Measurements from ENCODE around the gene SLC35B2.

Gene SLC35B2

GRCh38 chr6:44285552-44286284 lies 28.4 kb upstream of the SLC35B2 start:
- DNase-seq (ENCODE audit: low read depth): no peak

DNA sequence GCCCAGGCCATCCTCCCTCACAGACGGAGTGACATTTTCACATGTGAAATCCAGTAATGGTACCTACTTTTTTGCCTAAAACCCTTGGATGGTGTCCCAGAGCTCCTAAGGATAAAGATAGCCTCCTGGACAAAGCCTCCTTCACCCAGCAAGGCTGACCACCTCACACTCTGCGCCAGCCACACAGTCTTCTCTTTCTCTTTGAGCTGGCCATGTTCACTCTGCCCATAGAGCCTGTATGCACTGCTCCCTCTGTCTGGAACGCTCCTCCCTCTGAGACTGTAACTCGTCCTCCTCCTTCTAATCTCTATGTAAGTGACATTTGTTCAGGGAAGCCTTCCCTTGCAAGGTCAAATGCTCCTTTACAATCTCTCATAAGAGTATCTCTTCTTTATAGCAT lies 27.5 kb upstream of the SLC35B2 start:
- DNase-seq (ENCODE audit: low read depth): no peak

- no peak for DNase-seq (ENCODE audit: low read depth)
These were observed 26.8 kb upstream of the SLC35B2 start for GRCh38 chr6:44284121-44284520.

DNA sequence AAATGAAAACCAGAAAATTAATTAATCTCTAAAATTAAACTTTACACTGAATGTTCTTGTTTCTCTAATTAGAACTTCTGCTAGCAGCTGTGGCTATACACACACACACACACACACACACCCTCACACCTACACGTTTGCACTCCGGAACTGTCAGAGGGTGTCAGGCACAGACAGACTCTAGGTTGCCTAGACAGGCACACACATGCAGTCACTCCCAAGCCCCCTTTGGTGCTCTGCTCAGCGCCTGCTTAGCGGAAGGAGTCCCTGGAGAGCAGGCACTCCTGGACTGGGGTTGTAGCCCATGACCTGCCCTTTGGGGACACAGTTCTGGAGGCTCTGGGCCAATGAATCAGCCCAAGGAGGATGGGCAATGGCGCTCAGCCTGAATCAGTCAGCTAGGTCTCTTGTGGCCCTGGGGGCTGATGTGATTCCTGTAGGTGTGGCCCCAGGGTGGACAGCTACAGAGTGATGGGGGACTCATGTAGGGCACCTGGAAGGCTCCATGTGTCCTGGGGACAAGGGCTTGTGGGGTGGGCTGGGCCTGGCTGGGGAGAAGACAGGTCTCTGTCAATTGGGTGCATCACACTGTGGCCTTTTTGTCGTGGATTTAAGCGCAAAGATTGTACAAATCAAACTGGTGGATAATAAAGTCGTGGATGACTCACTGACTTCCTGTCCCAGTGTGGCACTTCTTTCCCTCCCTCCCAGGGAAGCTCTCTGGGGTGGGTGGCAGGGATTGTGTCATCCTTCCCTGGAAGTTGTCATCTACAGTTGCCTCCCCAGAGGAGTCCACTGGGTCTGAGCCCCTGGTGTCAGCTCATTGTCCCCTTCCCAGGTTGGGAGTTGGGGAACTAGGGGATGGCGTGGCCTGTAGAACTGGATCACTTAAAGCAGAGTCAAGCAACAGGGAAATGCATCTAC lies 21.7 kb upstream of the SLC35B2 start:
- DNase-seq (ENCODE audit: low read depth): no peak

- no peak for DNase-seq (ENCODE audit: low read depth)
These were observed 21.0 kb upstream of the SLC35B2 start for GRCh38 chr6:44278315-44278714.

- DNase-seq (ENCODE audit: low read depth): no peak
These were observed 20.4 kb upstream of the SLC35B2 start for GRCh38 chr6:44277763-44278162.

DNA sequence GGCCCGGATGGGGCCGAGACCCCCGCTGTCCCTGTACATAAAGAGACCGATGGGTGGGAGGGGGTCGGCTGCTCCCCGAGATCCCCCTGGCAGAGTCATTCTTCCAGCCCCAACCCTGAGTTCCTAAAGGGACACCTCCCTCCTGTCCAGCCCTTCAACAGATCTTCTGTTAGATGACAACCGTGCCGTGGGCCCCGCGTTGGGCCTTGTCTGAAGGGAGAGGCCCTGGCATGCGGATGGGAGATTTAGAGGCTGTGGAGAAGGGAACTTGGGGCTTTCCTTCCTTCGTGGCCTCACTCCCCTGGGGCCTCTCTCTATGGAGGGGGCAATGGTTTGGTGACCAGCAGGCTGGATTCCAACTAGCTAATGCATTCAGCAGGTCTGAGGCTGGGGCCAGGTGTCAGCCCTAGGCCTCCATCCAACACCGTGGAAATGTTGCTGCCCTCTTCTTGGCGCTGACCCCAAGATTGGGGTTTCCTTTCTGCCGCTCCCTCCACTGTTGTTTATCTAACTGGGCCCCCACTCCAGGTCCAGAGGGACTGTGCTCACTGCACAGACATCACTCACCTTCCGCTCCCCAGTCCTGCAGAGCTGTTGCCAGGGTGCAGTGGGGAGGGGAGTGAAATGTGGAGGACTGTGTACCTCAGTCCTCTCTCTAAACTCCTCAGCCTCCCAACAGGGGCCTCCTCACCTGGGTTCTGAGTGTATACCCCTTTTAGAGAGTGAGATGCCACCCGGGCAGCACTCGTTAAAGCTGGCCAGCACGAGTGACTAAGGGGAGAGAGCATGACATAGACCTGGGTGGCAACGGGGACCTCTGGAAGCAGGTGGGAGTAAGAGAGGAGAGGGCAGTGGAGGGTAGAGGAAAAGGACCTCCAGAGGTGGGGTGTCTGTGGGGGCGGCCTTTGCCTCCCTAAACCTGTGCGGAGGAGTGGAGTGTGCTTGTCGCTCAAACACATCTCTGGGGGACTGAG lies 19.6 kb upstream of the SLC35B2 start:
- DNase-seq (ENCODE audit: low read depth): no peak

GRCh38 chr6:44275749-44276648 lies 18.7 kb upstream of the SLC35B2 start:
- no peak for DNase-seq (ENCODE audit: low read depth)

DNA sequence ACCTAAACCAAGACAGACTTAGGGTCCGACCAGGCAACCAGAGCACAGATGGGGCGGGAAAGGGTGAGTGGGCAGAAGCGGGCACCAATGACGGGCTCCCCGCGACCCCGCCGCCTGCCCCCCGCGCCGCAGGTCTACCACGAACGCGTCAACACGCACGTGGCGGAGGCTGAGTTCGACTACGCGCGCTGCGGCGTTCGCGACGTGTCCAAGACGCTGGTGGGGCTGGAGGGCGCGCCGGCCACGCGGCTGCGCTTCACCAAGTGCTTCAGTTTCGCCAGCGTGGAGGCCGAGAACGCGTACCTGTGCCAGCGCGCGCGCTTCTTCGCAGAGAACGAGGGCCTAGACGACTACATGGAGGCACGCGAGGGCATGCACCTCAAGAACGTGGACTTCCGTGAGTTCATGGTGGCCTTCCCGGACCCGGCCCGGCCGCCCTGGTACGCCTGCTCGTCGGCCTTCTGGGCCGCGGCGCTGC lies 18.0 kb upstream of the SLC35B2 start:
- no peak for DNase-seq (ENCODE audit: low read depth)

GRCh38 chr6:44273617-44274016 lies 16.3 kb upstream of the SLC35B2 start:
- no peak for DNase-seq (ENCODE audit: low read depth)

DNA sequence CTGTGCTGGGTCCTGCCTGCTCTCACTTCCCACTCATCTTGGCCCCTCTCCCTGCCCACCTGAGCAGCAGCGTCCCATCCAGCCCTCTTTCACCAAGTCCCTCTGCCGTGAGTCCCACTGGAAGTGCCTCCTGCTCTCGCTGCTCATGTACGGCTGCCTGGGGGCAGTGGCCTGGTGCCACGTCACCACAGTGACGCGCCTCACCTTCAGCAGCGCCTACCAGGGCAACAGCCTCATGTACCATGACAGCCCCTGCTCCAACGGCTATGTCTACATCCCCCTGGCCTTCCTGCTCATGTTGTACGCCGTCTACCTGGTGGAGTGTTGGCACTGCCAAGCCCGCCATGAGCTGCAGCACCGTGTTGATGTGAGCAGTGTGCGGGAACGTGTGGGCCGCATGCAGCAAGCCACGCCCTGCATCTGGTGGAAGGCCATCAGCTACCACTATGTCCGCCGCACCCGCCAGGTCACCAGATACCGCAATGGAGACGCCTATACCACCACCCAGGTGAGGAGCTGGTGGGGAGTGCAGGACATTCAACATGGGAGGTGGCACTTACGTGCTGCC lies 15.8 kb upstream of the SLC35B2 start:
- DNase-seq (ENCODE audit: low read depth): no peak

DNA sequence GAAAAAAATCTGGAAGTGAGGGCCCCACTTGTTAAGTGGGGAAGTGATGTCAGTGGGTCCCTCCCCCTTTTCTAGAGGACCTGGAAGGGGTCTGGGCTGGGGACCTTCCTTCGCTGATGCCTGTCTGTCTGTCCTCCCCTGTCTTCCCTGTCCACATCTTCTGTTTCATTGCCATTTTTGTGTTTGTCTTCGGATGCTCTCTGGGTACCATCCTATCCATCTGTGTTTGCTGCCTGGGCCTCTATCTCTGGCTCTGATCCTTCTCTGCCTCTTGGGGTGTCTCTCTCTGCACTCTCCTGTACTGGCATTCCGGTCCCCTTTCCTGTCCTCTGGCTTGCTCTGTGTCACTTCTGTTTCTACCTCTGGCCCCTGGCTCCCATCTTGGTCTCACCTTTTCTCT lies 15.2 kb upstream of the SLC35B2 start:
- no peak for DNase-seq (ENCODE audit: low read depth)

- DNase-seq (ENCODE audit: low read depth): no peak
These were observed 14.6 kb upstream of the SLC35B2 start for GRCh38 chr6:44271914-44272313.

- no peak for DNase-seq (ENCODE audit: low read depth)
These were observed 14.0 kb upstream of the SLC35B2 start for GRCh38 chr6:44271406-44271723.

DNA sequence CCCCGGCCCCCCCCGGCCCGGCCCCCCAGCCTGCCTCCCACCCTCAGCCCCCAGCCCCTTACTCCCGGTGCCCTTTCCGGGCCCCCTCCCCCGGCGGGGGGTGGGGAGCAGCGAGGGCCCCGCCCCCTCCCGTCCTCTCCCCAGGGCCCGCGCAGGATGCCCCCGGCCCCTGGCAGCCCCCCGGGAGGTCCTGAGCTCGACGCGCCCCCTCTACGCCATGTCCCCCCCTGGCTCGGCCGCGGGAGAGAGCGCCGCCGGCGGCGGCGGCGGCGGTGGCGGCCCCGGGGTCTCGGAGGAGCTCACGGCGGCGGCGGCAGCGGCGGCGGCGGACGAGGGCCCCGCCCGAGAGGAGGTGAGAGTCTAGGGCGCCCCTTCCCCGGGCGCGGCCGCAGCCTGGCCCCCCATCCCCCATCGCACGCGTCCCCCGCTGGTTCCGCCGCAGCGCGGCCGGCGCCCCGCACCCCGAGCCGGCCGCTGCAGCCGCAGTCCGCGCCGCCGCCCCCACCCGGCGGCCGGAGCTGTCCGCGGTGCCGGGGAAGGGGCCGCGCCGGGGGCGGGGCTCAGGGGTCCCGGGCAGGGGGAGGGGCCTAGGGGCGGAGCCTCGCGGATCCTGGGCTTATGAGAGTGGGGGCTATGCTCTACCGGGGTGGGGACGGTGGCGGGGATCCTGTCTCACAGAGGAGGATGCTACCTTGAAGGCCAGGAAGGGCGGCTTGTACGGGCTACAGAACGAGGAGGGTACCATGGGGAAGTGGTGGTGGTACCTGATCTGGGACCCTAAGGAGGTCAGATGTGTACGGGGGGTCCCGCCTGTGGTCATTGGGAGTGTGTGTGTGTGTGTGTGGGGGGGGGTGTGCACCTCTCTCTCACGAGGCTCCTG lies 13.4 kb upstream of the SLC35B2 start:
- no peak for DNase-seq (ENCODE audit: low read depth)

GRCh38 chr6:44269921-44270525 lies 12.7 kb upstream of the SLC35B2 start, which contains the start of gene TMEM151B:
Gene TMEM151B (plus strand): TSS chr6:44270450. CDS start chr6:44270743, 293 bp downstream.
- no peak for DNase-seq (ENCODE audit: low read depth)

DNA sequence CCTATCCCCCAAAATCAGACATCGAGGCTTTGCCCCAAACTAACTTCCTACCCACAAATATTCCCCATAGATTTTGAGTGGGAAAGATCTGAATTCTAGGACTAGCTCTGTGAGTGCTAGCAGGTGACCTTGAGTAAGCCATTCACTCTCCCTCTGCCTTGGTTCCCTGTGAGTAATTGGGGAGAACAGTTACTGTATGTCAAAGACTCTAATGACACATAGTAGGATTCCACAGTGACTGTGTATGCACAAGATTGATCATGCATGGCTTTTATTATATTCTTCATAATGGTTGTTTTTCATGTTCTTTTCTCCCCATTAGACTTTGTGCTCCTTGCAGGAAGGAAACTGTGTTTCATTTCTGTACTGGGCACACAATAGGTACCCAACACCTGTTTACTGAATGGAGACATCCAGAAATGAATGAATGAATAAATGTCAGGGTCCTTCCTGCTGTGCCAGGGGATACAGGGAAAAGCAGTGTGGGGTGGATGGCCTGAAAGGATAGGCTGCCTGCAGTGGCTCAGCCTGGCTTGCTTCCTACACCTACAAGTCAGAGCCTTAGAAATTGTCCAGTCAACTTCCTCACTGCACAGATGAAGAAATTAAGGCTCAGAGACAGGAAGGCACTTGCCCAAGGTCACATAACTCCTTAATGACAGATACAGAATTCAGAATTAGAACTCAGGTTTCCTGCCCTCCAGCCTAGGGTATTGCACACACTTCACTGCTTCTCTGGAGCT lies 12.0 kb upstream of the SLC35B2 start:
- no peak for DNase-seq (ENCODE audit: low read depth)

GRCh38 chr6:44268095-44268628 lies 10.8 kb upstream of the SLC35B2 start:
- DNase-seq (ENCODE audit: low read depth): no peak

All from non-pigmented ciliary epithelial cell (primary cell).